HEK293 (cell line): ENCODE data around the gene ABLIM2.

Experiments used
- CTCF ChIA-PET: fragments of 350-600 bp; formaldehyde crosslinking; extraction: SDS; loops from one replicate; lab custom pipeline; 2021; ENCODE audit warnings: antibody characterized with exemption; lab: Yijun Ruan, JAX
- POLR2A ChIA-PET: fragments of 300-600 bp; formaldehyde crosslinking; extraction: SDS; loops from one replicate; lab custom pipeline; 2020; ENCODE audit warnings: antibody characterized with exemption, inconsistent platforms; lab: Yijun Ruan, JAX
- H3K27ac ChIP-seq: fragments of 200-500 bp; sonication (Bioruptor generic); 2 replicates; pipeline ENCODE4 v1.5.1; 2014; ENCODE audit warnings: low read depth, low read length, control low read depth, inconsistent platforms; ENCODE audit errors: extremely low read depth
- H3K36me3 ChIP-seq, 2 experiments: fragments of 200-500 bp in 1 of 2; sonication (Bioruptor generic) in 1 of 2; 1 replicate in 1 of 2; 2 replicates in 1 of 2; pipeline ENCODE4 v1.5.1; 2014 to 2017; ENCODE audit warnings: inconsistent platforms in 2 of 2, low read length in 2 of 2; ENCODE audit not compliant: control insufficient read depth in 2 of 2, insufficient read depth in 1 of 2
- H3K4me1 ChIP-seq: fragments of 200-500 bp; sonication (Bioruptor generic); 2 replicates; pipeline ENCODE4 v1.5.1; 2014; ENCODE audit warnings: mild to moderate bottlenecking, low read length, inconsistent platforms; ENCODE audit not compliant: control insufficient read depth, insufficient read depth
- H3K4me3 ChIP-seq: 2 replicates; pipeline ENCODE4 v1.5.1; 2011; ENCODE audit warnings: low read depth, mild to moderate bottlenecking, control low read depth, low read length, moderate library complexity
- H3K9me3 ChIP-seq: fragments of 200-500 bp; sonication (Bioruptor generic); 2 replicates; pipeline ENCODE4 v1.5.1; 2014; ENCODE audit warnings: low read depth, low read length, inconsistent platforms; ENCODE audit not compliant: control insufficient read depth, insufficient read depth
- KLF16 ChIP-seq: fragments of 450-650 bp; formaldehyde crosslinking; IDR thresholded peaks from 2 replicates; pipeline ENCODE4 v1.5.1; 2017; ENCODE audit warnings: missing biosample characterization, missing genetic modification characterization
- KLF8 ChIP-seq: fragments of 450-650 bp; formaldehyde crosslinking; IDR thresholded peaks from 2 replicates; pipeline ENCODE4 v1.5.1; 2016; ENCODE audit warnings: missing biosample characterization, missing genetic modification characterization
- PRDM1 ChIP-seq: fragments of 450-650 bp; formaldehyde crosslinking; IDR thresholded peaks from 2 replicates; pipeline ENCODE4; 2016; ENCODE audit warnings: missing biosample characterization, missing genetic modification characterization
- REPIN1 ChIP-seq: fragments of 450-650 bp; formaldehyde crosslinking; IDR thresholded peaks from 2 replicates; pipeline ENCODE4 v1.5.1; 2017; ENCODE audit warnings: missing biosample characterization, missing genetic modification characterization, low read depth
- REST ChIP-seq: fragments of 450-650 bp; formaldehyde crosslinking; IDR thresholded peaks from 2 replicates; pipeline ENCODE4 v1.5.1; 2016; ENCODE audit warnings: missing biosample characterization, missing genetic modification characterization
- SETDB1 ChIP-seq: IDR thresholded peaks from one replicate; pipeline ENCODE4 v1.6.1; 2017; ENCODE audit warnings: mild to moderate bottlenecking, low read length, moderate library complexity, mixed read lengths; ENCODE audit not compliant: insufficient read length
- ZBTB8A ChIP-seq: fragments of 450-650 bp; formaldehyde crosslinking; IDR thresholded peaks from 2 replicates; pipeline ENCODE4 v1.5.1; 2016; ENCODE audit warnings: missing biosample characterization, missing genetic modification characterization
- ZFP3 ChIP-seq: fragments of 450-650 bp; formaldehyde crosslinking; IDR thresholded peaks from 2 replicates; pipeline ENCODE4 v1.5.1; 2016; ENCODE audit warnings: low read depth, missing biosample characterization, missing genetic modification characterization
- ZIC2 ChIP-seq: fragments of 450-650 bp; formaldehyde crosslinking; IDR thresholded peaks from 2 replicates; pipeline ENCODE4 v1.5.1; 2016; ENCODE audit warnings: missing biosample characterization, missing genetic modification characterization
- ZNF114 ChIP-seq: fragments of 450-650 bp; formaldehyde crosslinking; IDR thresholded peaks from 2 replicates; pipeline ENCODE4 v1.5.0; 2017; ENCODE audit warnings: missing biosample characterization, missing genetic modification characterization
- ZNF155 ChIP-seq: fragments of 450-650 bp; formaldehyde crosslinking; IDR thresholded peaks from 2 replicates; pipeline ENCODE4 v1.5.1; 2016; ENCODE audit warnings: missing biosample characterization, missing genetic modification characterization
- ZNF169 ChIP-seq: fragments of 450-650 bp; formaldehyde crosslinking; IDR thresholded peaks from 2 replicates; pipeline ENCODE4 v1.5.1; 2016; ENCODE audit warnings: missing biosample characterization, missing genetic modification characterization
- ZNF184 ChIP-seq: fragments of 450-650 bp; IDR thresholded peaks from 2 replicates; pipeline ENCODE4 v1.5.1; 2018; ENCODE audit warnings: missing biosample characterization, mild to moderate bottlenecking, missing genetic modification characterization
- ZNF26 ChIP-seq: fragments of 450-650 bp; formaldehyde crosslinking; IDR thresholded peaks from 2 replicates; pipeline ENCODE4 v1.5.1; 2016; ENCODE audit warnings: missing biosample characterization, missing genetic modification characterization
- ZNF280D ChIP-seq: fragments of 450-650 bp; formaldehyde crosslinking; IDR thresholded peaks from 2 replicates; pipeline ENCODE4 v1.5.1; 2016; ENCODE audit warnings: missing biosample characterization, missing genetic modification characterization
- ZNF324 ChIP-seq: fragments of 450-650 bp; formaldehyde crosslinking; IDR thresholded peaks from 2 replicates; pipeline ENCODE4 v1.5.1; 2016; ENCODE audit warnings: missing biosample characterization, missing genetic modification characterization
- ZNF335 ChIP-seq: fragments of 450-650 bp; formaldehyde crosslinking; conservative IDR thresholded peaks from 2 replicates; pipeline ENCODE4 v1.5.1; 2016; ENCODE audit warnings: missing biosample characterization, missing genetic modification characterization
- ZNF341 ChIP-seq: fragments of 450-650 bp; formaldehyde crosslinking; IDR thresholded peaks from 2 replicates; pipeline ENCODE4; 2016; ENCODE audit warnings: low read depth, missing biosample characterization, missing genetic modification characterization
- ZNF37A ChIP-seq: fragments of 450-650 bp; IDR thresholded peaks from 2 replicates; pipeline ENCODE4 v1.5.1; 2018; ENCODE audit warnings: missing biosample characterization, missing genetic modification characterization
- ZNF391 ChIP-seq: fragments of 450-650 bp; formaldehyde crosslinking; IDR thresholded peaks from 2 replicates; pipeline ENCODE4 v1.5.1; 2016; ENCODE audit warnings: low read depth, missing biosample characterization, missing genetic modification characterization, borderline replicate concordance
- ZNF398 ChIP-seq: fragments of 450-650 bp; formaldehyde crosslinking; IDR thresholded peaks from 2 replicates; pipeline ENCODE4 v1.5.1; 2017; ENCODE audit warnings: missing biosample characterization, missing genetic modification characterization
- ZNF473 ChIP-seq: fragments of 450-650 bp; formaldehyde crosslinking; IDR thresholded peaks from 2 replicates; pipeline ENCODE4 v1.5.1; 2017; ENCODE audit warnings: missing biosample characterization, missing genetic modification characterization
- ZNF544 ChIP-seq: fragments of 450-650 bp; formaldehyde crosslinking; IDR thresholded peaks from 2 replicates; pipeline ENCODE4 v1.5.0; 2017; ENCODE audit warnings: missing biosample characterization, missing genetic modification characterization
- ZNF624 ChIP-seq: fragments of 450-650 bp; formaldehyde crosslinking; IDR thresholded peaks from 2 replicates; pipeline ENCODE4 v1.5.1; 2017; ENCODE audit warnings: missing biosample characterization, missing genetic modification characterization
- ZSCAN30 ChIP-seq: fragments of 450-650 bp; IDR thresholded peaks from 2 replicates; pipeline ENCODE4 v1.5.1; 2018; ENCODE audit warnings: missing biosample characterization, mild to moderate bottlenecking, missing genetic modification characterization, moderate library complexity

The ABLIM2 gene

GRCh38 chr4:8040607-8041006 lies 118.0 kb downstream of the ABLIM2 start:
- CTCF ChIA-PET = no interaction called here
- H3K4me3 ChIP-seq = no peak overlapping the region
- 0 out of 2 replicates have a peak, but pooled peaks cover 2% of the 10 kb centered on the region for H3K4me1 ChIP-seq
- H3K27ac ChIP-seq = no peak overlapping the region
- no peaks in the 10 kb centered on the region for H3K9me3 ChIP-seq
- no peaks in the 10 kb centered on the region for H3K36me3 ChIP-seq
- POLR2A ChIA-PET = no interaction called here
- TF ChIP-seq REST (peak; percentile 94), ZNF114 (tag by site-specific recombination) (no peak), ZNF341 (tag by site-specific recombination) (no peak), ZNF398 (tag by site-specific recombination) (no peak), KLF8 (tag by site-specific recombination) (no peak), ZNF335 (tag by site-specific recombination) (no peak), ZNF155 (tag by site-specific recombination) (no peak), ZNF391 (no peak)

GRCh38 chr4:8039853-8040252 lies 118.8 kb downstream of the ABLIM2 start:
- Histone ChIP-seq H3K36me3 (no peaks in the 10 kb centered on the region), H3K9me3 (no peaks in the 10 kb centered on the region), H3K4me1 (no peaks in the 10 kb centered on the region), H3K27ac (no peak overlapping the region), H3K4me3 (no peak overlapping the region)
- TF ChIP-seq ZFP3 (tag by site-specific recombination) = no peak
- TF ChIP-seq ZNF184 (tag by site-specific recombination) = no peak
- no peak for TF ChIP-seq ZNF324 (tag by site-specific recombination)
- no peak for TF ChIP-seq ZNF37A (tag by site-specific recombination)
- TF ChIP-seq ZBTB8A (tag by site-specific recombination) = no peak
- TF ChIP-seq ZNF169 (tag by site-specific recombination) = no peak
- no peak for TF ChIP-seq ZNF391
- no peak for TF ChIP-seq KLF16
- no peak for TF ChIP-seq REPIN1
- no peak for TF ChIP-seq ZNF280D
- no peak for TF ChIP-seq PRDM1 (tag by site-specific recombination)
- no peak for TF ChIP-seq ZIC2
- TF ChIP-seq ZNF473 (tag by site-specific recombination) = no peak
- no peak for TF ChIP-seq ZNF26 (tag by site-specific recombination)
- no peak for TF ChIP-seq SETDB1
- TF ChIP-seq ZNF544 (tag by site-specific recombination) = no peak
- TF ChIP-seq ZSCAN30 = no peak
- TF ChIP-seq ZNF624 (tag by site-specific recombination) = no peak
- CTCF ChIA-PET = no interaction called here
- POLR2A ChIA-PET = no interaction called here
